PC-9 (cell line): ENCODE measurements around the gene RAD17. TPM values are rescaled to one million over a fixed set of nuclear protein-coding genes. Genes with fewer than 3 reads are reported as not detected.

ENCODE experiments used
- BruUV-seq: library from RNA; stranded (reverse); fragments of 400-500 nt; replicated peaks from 2 replicates; lab custom pipeline; 2021; lab: Mats Ljungman, UMichigan
- CTCF ChIA-PET: fragments of 300-600 bp; sonication (Branson Sonifier 250); formaldehyde crosslinking; loops from one replicate; lab custom pipeline; 2022; ENCODE audit warnings: antibody characterized with exemption; lab: Charles Lee
- POLR2A ChIA-PET: fragments of 300-600 bp; sonication (Branson Sonifier 250); formaldehyde crosslinking; loops from one replicate; lab custom pipeline; 2022; ENCODE audit warnings: antibody characterized with exemption; ENCODE audit not compliant: unreplicated experiment; lab: Charles Lee
- DNase-seq, 2 experiments: peaks; one replicate each; pipeline versions ENCODE4 v3.0.0 to v3.0.0-alpha.2; 2015 to 2022; ENCODE audit warnings: mixed read lengths in 1 of 2
- H2AFZ ChIP-seq: fragments of 200-600 bp; sonication (generic); 2 replicates; pipeline ENCODE4 v1.8.1; 2017; ENCODE audit warnings: antibody characterized with exemption
- H3F3A ChIP-seq: fragments of 200-600 bp; sonication (generic); 2 replicates; pipeline ENCODE4 v1.8.1; 2017; ENCODE audit warnings: antibody characterized with exemption, mild to moderate bottlenecking, low read depth; ENCODE audit not compliant: insufficient read depth
- H3K27ac ChIP-seq: fragments of 200-600 bp; sonication (generic); 2 replicates; pipeline ENCODE4 v1.6.1; 2016; ENCODE audit warnings: mixed run types
- H3K27me3 ChIP-seq: fragments of 200-600 bp; sonication (generic); 2 replicates; pipeline ENCODE4 v1.6.1; 2016; ENCODE audit warnings: low read depth, mixed run types; ENCODE audit not compliant: insufficient read depth
- H3K36me3 ChIP-seq: fragments of 200-600 bp; sonication (generic); 2 replicates; pipeline ENCODE4 v1.6.1; 2016; ENCODE audit warnings: low read depth, mixed run types
- H3K4me1 ChIP-seq: fragments of 200-600 bp; sonication (generic); replicated peaks from 2 replicates; pipeline ENCODE4 v1.6.1; 2016; ENCODE audit warnings: mixed run types; ENCODE audit not compliant: insufficient read depth
- H3K4me2 ChIP-seq: fragments of 200-600 bp; sonication (generic); 2 replicates; pipeline ENCODE4 v1.6.1; 2017; ENCODE audit warnings: mixed run types
- H3K4me3 ChIP-seq: fragments of 200-600 bp; sonication (generic); 2 replicates; pipeline ENCODE4 v1.6.1; 2016; ENCODE audit warnings: mixed run types
- H3K79me2 ChIP-seq: fragments of 200-600 bp; sonication (generic); 2 replicates; pipeline ENCODE4 v1.6.1; 2017; ENCODE audit warnings: low read depth, mixed run types
- H3K9me2 ChIP-seq: fragments of 200-600 bp; sonication (generic); 2 replicates; pipeline ENCODE4 v1.8.1; 2017; ENCODE audit warnings: mild to moderate bottlenecking; ENCODE audit not compliant: insufficient read depth
- H3K9me3 ChIP-seq: fragments of 200-600 bp; sonication (generic); 2 replicates; pipeline ENCODE4 v1.8.1; 2016; ENCODE audit warnings: low read depth; ENCODE audit not compliant: insufficient read depth
- H4K20me1 ChIP-seq: fragments of 200-600 bp; sonication (generic); 2 replicates; pipeline ENCODE4 v1.8.1; 2017; ENCODE audit not compliant: insufficient read depth
- CTCF ChIP-seq: fragments of 200-600 bp; sonication (generic); conservative IDR thresholded peaks from 2 replicates; pipeline ENCODE4 v1.6.1; 2017; ENCODE audit warnings: mixed run types, antibody characterized with exemption, mild to moderate bottlenecking, moderate library complexity
- EZH2 ChIP-seq: fragments of 200-600 bp; sonication (generic); IDR thresholded peaks from 2 replicates; pipeline ENCODE4 v1.8.0; 2017; ENCODE audit warnings: antibody characterized with exemption, low read depth
- intact Hi-C: fragments of 100-400 bp; cut with micrococcal nuclease; formaldehyde crosslinking; loops from one replicate; pipeline ENCODE4 v1.10.0; 2022; ENCODE audit not compliant: unreplicated experiment
- total RNA-seq: library from RNA; stranded (reverse); gene quantifications from 2 replicates; pipeline ENCODE4 v1.2.3, GENCODE V29; 2021

RAD17 gene
- total RNA-seq, 1 experiment from 2014 or later = 21.1 TPM

DNA sequence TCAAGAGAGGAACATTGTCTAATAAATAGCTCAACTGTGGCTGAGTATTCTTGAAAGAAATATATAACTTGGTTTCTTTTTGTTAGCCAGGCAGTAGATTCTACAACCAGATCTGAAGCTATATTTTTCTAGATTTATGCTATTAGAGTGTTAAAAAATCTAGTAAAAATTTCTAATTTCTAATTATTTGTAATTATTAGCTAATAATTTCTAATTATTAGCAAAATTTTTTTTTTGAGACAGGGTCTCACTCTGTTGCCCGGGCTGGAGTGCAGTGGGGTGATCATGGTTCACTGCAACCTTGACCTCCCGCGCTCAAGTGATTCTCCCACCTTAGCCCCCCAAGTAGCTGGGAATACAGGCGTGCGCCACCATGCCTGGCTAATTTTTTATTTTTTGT is 2.8 kb downstream of the RAD17 start:
- ChIA-PET CTCF (no interaction called here), POLR2A (no interaction called here)
- no peaks in the 10 kb centered on the region; the same call in 1 of the 2 replicates for H3F3A ChIP-seq
- H3K27me3 ChIP-seq = no peaks in the 10 kb centered on the region
- H3K36me3 ChIP-seq = peaks cover 5% of the 10 kb centered on the region; the same call in 1 of the 2 replicates
- H4K20me1 ChIP-seq = peaks cover 8% of the 10 kb centered on the region
- no peak overlapping the region for H3K4me3 ChIP-seq
- peak overlapping the region; percentile 48; the same call in 1 of the 2 replicates for H3K4me2 ChIP-seq
- BruUV-seq = no TSS peak
- H3K79me2 ChIP-seq = peaks cover 40% of the 10 kb centered on the region
- no peak overlapping the region for H3K27ac ChIP-seq
- no peak for TF ChIP-seq EZH2
- no peak for TF ChIP-seq CTCF
- no peak for DNase-seq
- H3K9me2 ChIP-seq = no peaks in the 10 kb centered on the region
- H3K4me1 ChIP-seq = peaks cover 19% of the 10 kb centered on the region
- no peak overlapping the region for H2AFZ ChIP-seq
- intact Hi-C loops = no loop called here
- H3K9me3 ChIP-seq = no peaks in the 10 kb centered on the region

GRCh38 chr5:69374911-69375446 is 5.4 kb downstream of the RAD17 start:
- intact Hi-C loops = no loop called here
- Histone ChIP-seq H3K9me2 (no peaks in the 10 kb centered on the region), H3K4me1 (peaks cover 10% of the 10 kb centered on the region), H3K79me2 (peaks cover 17% of the 10 kb centered on the region), H3K9me3 (no peaks in the 10 kb centered on the region), H3K36me3 (peaks cover 5% of the 10 kb centered on the region; the same call in 1 of the 2 replicates), H4K20me1 (no peaks in the 10 kb centered on the region; the same call in 1 of the 2 replicates), H3K27ac (no peak overlapping the region), H3K27me3 (no peaks in the 10 kb centered on the region), H3K4me3 (no peak overlapping the region), H3K4me2 (no peak overlapping the region), H3F3A (no peaks in the 10 kb centered on the region; the same call in none of the 2 replicates), H2AFZ (no peak overlapping the region)
- ChIA-PET POLR2A (no interaction called here), CTCF (no interaction called here)
- BruUV-seq = no TSS peak
- TF ChIP-seq CTCF = no peak
- no peak for TF ChIP-seq EZH2
- no peak for DNase-seq

DNA sequence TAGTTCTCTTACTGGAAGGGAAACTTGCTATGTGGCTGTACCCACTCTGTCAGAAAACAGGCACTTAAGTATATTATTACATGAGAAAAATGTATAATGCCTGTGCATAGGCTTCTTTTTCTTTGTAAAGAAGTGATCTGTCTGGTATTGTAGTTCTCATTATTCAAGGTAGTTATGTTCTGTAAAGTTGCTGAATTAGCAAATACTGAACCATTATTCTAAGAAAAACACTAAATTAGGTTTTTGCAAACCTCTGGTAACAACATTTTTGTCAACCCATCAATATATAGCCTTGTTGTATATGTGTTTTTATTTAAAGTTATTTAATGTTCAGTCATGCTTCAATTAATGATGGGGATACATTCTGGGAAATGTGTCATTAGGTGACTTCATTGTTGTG is 8.8 kb downstream of the RAD17 start:
- intact Hi-C loops = no loop called here
- H3K9me2 ChIP-seq = no peaks in the 10 kb centered on the region
- peaks cover 13% of the 10 kb centered on the region; the same call in 1 of the 2 replicates for H3K36me3 ChIP-seq
- TF ChIP-seq CTCF (no peak), EZH2 (no peak)
- H3K4me2 ChIP-seq = no peak overlapping the region
- ChIA-PET POLR2A (no interaction called here), CTCF (no interaction called here)
- no TSS peak for BruUV-seq
- H3K79me2 ChIP-seq = no peaks in the 10 kb centered on the region
- no peaks in the 10 kb centered on the region; the same call in none of the 2 replicates for H3F3A ChIP-seq
- H3K27ac ChIP-seq = no peak overlapping the region
- no peaks in the 10 kb centered on the region; the same call in 1 of the 2 replicates for H4K20me1 ChIP-seq
- no peaks in the 10 kb centered on the region for H3K4me1 ChIP-seq
- DNase-seq = no peak
- no peak overlapping the region for H2AFZ ChIP-seq
- H3K9me3 ChIP-seq = no peaks in the 10 kb centered on the region
- no peaks in the 10 kb centered on the region for H3K27me3 ChIP-seq
- no peak overlapping the region for H3K4me3 ChIP-seq
